Tibial nerve (tissue), 4 donors: ENCODE measurements around the gene ATP6V0B.

Experiments
- EP300 ChIP-seq, 2 donors: sonication (generic); formaldehyde crosslinking; IDR thresholded peaks; one replicate each; pipeline ENCODE4 v1.6.1; 2017; ENCODE audit warnings: antibody characterized with exemption in 2 of 2, mild to moderate bottlenecking in 1 of 2
- POLR2A ChIP-seq, 2 donors: fragments of 450-650 bp; IDR thresholded peaks; one replicate each; pipeline ENCODE4 v1.6.1; 2017; ENCODE audit warnings: antibody characterized with exemption in 2 of 2, mild to moderate bottlenecking in 2 of 2, moderate library complexity in 2 of 2
- TF ChIP-seq, protein P1 (sequence below), 5 experiments: fragments of 200-600 bp in 3 of 5; fragments of 450-650 bp in 2 of 5; sonication (generic) in 3 of 5; IDR thresholded peaks; one replicate each; pipeline ENCODE4 v1.5.1; 2016 to 2019; ENCODE audit warnings: antibody characterized with exemption in 5 of 5, mild to moderate bottlenecking in 3 of 5, moderate library complexity in 2 of 5

DNA sequence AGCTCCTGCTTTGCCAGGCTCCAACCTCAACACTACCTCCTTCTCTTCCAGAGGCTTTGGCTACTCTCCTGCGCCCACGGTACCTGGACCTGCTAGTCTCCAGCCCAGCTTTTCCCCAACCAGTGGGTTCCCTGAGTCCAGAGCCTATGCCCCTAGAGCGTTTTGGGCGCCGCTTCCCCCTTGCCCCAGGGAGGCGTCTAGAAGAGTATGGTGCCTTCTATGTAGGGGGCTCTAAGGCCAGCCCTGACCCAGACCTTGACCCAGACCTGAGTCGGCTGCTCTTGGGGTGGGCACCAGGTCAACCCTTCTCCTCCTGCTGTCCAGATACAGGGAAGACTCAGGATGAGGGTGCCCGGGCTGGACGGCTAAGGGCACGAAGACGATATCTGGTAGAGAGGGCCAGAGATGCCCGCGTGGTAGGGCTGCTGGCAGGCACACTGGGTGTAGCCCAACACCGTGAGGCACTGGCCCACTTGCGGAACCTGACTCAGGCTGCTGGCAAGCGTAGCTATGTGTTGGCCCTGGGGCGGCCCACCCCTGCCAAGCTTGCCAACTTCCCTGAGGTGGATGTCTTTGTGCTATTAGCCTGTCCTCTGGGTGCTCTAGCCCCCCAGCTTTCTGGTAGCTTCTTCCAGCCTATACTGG lies 3.3 kb upstream of the ATP6V0B start:
- no peak for TF ChIP-seq POLR2A (IDR thresholded peaks at IDR 0.05)
- TF ChIP-seq, protein P1, sequence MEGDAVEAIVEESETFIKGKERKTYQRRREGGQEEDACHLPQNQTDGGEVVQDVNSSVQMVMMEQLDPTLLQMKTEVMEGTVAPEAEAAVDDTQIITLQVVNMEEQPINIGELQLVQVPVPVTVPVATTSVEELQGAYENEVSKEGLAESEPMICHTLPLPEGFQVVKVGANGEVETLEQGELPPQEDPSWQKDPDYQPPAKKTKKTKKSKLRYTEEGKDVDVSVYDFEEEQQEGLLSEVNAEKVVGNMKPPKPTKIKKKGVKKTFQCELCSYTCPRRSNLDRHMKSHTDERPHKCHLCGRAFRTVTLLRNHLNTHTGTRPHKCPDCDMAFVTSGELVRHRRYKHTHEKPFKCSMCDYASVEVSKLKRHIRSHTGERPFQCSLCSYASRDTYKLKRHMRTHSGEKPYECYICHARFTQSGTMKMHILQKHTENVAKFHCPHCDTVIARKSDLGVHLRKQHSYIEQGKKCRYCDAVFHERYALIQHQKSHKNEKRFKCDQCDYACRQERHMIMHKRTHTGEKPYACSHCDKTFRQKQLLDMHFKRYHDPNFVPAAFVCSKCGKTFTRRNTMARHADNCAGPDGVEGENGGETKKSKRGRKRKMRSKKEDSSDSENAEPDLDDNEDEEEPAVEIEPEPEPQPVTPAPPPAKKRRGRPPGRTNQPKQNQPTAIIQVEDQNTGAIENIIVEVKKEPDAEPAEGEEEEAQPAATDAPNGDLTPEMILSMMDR (IDR thresholded peaks at IDR 0.05) = no peak
- no peak for TF ChIP-seq EP300 (IDR thresholded peaks at IDR 0.05)
